GM20000 (cell line): ENCODE measurements around the gene FBXL15.

ENCODE experiments used
- DNase-seq: peaks from one replicate; pipeline ENCODE4 v3.0.0; 2012; ENCODE audit warnings: low spot score
- TF ChIP-seq, protein P1 (sequence below): IDR thresholded peaks from 2 replicates; pipeline ENCODE4 v1.5.1; 2012; ENCODE audit warnings: mild to moderate bottlenecking, control low read depth; ENCODE audit errors: extremely low read depth, missing control alignments

FBXL15 gene

DNA sequence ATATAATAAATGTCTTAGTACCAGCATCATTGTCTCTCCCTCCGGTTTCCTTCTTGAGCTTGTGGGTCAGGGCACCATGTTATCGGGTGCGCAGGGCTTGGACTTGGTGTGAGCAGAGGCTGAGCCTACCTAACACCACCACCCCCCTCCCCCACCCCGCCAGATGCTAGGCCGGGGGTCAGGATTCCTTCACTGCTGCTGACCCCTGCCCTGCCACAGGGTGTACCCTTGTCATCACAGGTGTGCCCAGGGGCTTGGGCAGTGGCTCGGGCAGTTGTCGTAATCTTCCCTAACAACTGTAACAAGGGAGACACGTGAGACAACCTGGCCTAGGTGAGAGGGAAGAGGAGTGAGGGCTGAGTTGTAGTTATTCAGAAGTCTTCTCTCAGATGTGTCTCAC, 37.8 kb upstream of the FBXL15 start:
- TF ChIP-seq, protein P1, sequence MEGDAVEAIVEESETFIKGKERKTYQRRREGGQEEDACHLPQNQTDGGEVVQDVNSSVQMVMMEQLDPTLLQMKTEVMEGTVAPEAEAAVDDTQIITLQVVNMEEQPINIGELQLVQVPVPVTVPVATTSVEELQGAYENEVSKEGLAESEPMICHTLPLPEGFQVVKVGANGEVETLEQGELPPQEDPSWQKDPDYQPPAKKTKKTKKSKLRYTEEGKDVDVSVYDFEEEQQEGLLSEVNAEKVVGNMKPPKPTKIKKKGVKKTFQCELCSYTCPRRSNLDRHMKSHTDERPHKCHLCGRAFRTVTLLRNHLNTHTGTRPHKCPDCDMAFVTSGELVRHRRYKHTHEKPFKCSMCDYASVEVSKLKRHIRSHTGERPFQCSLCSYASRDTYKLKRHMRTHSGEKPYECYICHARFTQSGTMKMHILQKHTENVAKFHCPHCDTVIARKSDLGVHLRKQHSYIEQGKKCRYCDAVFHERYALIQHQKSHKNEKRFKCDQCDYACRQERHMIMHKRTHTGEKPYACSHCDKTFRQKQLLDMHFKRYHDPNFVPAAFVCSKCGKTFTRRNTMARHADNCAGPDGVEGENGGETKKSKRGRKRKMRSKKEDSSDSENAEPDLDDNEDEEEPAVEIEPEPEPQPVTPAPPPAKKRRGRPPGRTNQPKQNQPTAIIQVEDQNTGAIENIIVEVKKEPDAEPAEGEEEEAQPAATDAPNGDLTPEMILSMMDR: no peak
- no peak for DNase-seq

DNA sequence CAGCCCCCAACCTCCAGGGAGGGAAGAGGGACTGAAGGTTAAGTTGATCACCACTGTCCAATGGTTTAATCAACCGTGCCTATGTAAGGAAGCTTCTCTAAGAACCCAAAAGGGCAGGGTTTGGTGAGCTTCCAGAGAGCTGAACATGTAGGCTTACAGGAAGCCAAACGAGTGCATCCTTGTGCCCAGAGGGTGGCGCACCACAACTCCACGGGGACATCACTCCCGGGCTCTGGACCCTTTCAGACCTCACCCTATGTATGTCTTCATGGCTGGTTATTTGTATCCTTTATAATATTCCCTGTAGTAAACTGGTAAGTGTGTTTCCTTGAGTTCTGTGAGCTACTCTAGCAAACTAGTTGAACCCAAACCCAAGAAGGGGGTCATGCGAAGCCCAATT, 36.6 kb upstream of the FBXL15 start:
- TF ChIP-seq, protein P1: no peak
- DNase-seq: no peak

DNA sequence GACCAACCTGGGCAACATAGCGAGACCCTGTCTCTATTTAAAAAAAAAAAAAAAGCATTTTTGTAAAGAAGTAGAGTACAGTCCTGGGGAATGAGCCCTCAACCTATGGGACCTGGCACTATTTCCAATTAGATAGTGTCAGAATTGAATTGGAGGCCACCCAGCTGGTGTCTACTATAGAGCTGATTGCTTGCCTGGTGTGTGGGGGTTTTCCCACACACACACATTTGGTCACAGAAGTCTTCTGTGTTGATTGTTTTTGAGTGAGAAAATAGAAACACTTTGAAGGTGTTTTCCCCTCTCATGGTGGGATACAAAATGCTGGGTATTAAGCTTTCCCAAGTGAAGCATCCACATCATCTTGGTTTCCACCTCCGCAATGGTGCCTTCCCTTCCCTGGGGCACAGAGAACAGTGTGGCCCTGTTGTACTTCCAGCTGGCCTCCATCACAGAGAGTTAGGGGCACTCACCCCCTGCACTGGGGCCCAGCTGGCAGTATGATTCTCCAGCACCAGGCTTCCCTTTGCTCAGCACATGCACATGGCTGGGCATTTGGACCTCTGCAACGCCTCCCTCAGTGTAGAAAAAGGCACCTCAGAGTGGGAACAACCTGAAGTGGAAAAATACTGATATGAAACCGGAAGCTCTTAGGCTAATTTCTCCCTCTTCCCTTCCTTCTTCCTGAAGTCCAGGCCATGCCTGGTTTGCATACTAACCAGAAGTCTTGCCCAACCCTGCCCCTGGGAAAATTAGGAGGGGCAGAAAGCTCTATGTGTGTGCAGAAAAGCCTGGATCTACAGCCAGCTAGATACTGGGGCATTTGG, 35.8 kb upstream of the FBXL15 start:
- no peak for DNase-seq
- TF ChIP-seq, protein P1: no peak

DNA sequence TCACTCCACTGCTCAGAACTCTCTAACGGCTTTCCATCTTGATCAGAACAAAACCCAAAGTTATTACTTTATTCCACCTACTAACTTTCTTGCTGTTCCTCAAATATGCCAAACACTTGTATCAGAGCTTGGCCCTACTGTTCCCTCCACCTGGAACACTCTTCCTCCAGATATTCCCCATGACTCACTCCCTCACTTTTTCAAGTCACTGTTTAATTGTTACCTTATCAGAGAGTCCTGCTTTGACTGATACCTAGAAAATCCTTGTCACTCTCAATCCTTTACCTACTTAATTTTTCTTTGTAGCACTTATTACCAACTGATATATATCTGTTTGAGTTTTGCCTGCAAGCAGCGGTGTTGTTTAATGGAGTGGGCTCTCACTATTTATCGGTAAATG, 30.7 kb upstream of the FBXL15 start:
- no peak for DNase-seq
- TF ChIP-seq, protein P1: no peak

DNA sequence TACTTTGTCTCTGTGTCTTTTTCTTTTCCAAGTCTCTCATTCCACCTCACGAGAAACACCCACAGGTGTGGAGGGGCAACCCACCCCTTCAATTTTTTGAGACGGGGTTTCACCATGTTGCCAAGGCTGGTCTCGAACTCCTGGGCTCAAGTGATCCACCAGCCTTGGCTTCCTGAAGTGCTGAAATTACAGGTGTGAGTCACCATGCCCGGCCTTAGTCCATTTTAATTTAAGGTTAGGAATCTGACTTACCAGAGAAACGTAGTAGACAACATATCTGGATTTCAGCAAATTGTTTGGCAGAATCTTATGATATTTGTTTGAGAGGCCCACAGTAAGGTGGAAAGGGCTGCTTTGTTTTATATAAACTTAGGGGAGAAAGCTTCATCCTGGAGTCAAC, 28.3 kb upstream of the FBXL15 start:
- DNase-seq: no peak
- TF ChIP-seq, protein P1: no peak

DNA sequence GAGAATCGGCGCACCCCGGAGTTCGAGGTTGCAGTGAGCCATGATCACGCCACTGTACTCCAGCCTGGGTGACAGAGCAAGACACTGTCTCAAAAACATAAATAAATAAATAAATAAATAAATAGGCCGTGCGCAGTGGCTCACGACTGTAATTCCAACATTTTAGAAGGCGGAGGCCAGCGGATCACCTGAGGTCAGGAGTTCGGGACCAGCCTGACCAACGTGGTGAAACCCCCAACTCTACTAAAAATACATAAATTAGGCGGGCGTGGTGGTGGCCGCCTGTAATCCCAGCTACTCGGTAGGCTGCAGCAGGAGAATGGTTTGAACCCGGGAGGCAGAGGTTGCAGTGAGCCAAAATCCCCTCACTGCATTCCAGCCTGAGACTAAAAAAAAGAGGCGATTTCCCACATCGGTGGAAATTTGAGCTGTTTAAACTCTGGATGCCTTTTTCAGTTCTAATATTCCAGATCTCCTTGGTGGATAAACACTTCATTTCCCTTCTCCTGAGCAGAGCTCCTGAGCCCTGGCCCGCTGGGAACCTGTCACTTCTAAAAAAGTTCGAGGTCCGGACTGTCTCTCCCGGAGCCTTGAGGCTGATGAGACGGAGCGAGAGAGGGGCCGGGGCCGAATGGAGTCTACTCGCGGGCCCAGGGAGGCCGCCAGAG, 27.1 kb upstream of the FBXL15 start:
- TF ChIP-seq, protein P1: peak; percentile 64
- no peak for DNase-seq

DNA sequence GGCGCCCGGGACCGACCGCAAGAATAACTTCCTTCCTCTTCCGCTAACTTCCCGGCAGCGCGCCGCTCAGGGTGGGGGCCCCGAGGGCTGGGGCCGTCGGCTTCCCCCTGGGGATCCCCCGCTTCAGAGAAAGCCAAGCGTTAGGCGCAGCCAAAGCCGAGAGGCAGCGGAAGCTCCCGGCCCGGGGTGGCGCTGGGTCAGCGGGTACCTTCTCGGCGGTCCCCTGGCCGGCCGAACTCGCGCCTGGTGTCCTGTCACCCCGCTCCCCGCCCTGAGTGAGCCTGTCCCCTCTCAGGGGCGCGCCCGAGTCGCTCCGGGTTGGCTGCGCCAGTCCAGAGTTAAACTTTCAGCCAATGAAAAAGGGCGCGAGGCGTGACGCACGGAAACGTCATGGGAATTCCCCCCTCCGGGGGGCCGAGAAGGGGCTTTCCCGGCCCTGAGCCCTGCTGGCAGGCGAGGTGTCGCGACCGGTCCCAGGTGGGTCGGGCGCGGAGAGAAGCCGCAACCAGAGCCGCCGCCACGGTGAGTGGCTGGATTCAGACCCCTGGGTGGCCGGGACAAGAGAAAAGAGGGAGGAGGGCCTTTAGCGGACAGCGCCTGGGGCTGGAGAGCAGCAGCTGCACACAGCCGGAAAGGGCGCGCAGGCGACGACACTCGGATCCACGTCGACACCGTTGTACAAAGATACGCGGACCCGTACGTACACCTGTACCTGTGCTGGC, 26.4 kb upstream of the FBXL15 start:
- TF ChIP-seq, protein P1: no peak
- peak; percentile 98 for DNase-seq
